Osteoblast (primary cell): ENCODE measurements around the gene CAMKMT. TPM values are rescaled to one million over a fixed set of nuclear protein-coding genes. Genes with fewer than 3 reads are reported as not detected.

Experiments
- DNase-seq: peaks from one replicate; pipeline ENCODE4 v3.0.0; 2011; ENCODE audit warnings: low spot score, mixed read lengths; ENCODE audit not compliant: insufficient read length; ENCODE audit errors: missing footprints
- H2AFZ ChIP-seq: 2 replicates; pipeline ENCODE4 v1.6.0; 2011; ENCODE audit warnings: mild to moderate bottlenecking, low read length
- H3K27ac ChIP-seq: 2 replicates; pipeline ENCODE4 v1.5.1; 2011; ENCODE audit warnings: mild to moderate bottlenecking, low read depth, low read length, moderate library complexity
- H3K27me3 ChIP-seq: 2 replicates; pipeline ENCODE4 v1.6.0; 2012; ENCODE audit warnings: mild to moderate bottlenecking, control low read depth, inconsistent platforms, low read length, moderate library complexity; ENCODE audit not compliant: insufficient read depth
- H3K36me3 ChIP-seq: 2 replicates; pipeline ENCODE4 v1.5.1; 2011; ENCODE audit warnings: mild to moderate bottlenecking, low read length, control low read depth, moderate library complexity; ENCODE audit not compliant: insufficient read depth
- H3K4me1 ChIP-seq: 2 replicates; pipeline ENCODE4 v1.5.1; 2011; ENCODE audit warnings: mild to moderate bottlenecking, low read length, control low read depth, moderate library complexity; ENCODE audit not compliant: insufficient read depth
- H3K4me2 ChIP-seq: 2 replicates; pipeline ENCODE4 v1.6.0; 2011; ENCODE audit warnings: mild to moderate bottlenecking, low read length; ENCODE audit not compliant: insufficient read depth
- H3K4me3 ChIP-seq: fragments of 200-600 bp; sonication (generic); 3 replicates; pipeline ENCODE4 v1.5.1; 2012; ENCODE audit warnings: mild to moderate bottlenecking, low read length, inconsistent platforms; ENCODE audit not compliant: insufficient read depth
- H3K79me2 ChIP-seq: 2 replicates; pipeline ENCODE4 v1.6.0; 2012; ENCODE audit warnings: mild to moderate bottlenecking, low read length, control low read depth, inconsistent platforms; ENCODE audit not compliant: insufficient read depth
- H3K9me3 ChIP-seq: 2 replicates; pipeline ENCODE4 v1.5.1; 2011; ENCODE audit warnings: low read depth, low read length, control low read depth
- H4K20me1 ChIP-seq: 2 replicates; pipeline ENCODE4 v1.6.0; 2012; ENCODE audit warnings: mild to moderate bottlenecking, low read length, control low read depth; ENCODE audit not compliant: insufficient read depth
- CTCF ChIP-seq: IDR thresholded peaks from 2 replicates; pipeline ENCODE4 v1.5.1; 2011; ENCODE audit warnings: mild to moderate bottlenecking, low read depth, low read length, moderate library complexity; ENCODE audit errors: extremely low read depth
- total RNA-seq: library from RNA; depleted of rRNA; stranded (reverse); fragments of >200 nt; gene quantifications from 2 replicates; pipeline ENCODE4 v1.2.3, GENCODE V29; 2012

Gene CAMKMT
- total RNA-seq, 1 donor, result 7.2 TPM

- Histone ChIP-seq H3K27ac (no peak overlapping the region), H2AFZ (no peak overlapping the region), H3K79me2 (peaks cover 68% of the 10 kb centered on the region), H3K27me3 (no peaks in the 10 kb centered on the region), H3K4me1 (peaks cover 46% of the 10 kb centered on the region), H3K36me3 (peaks cover 7% of the 10 kb centered on the region), H3K4me2 (no peak overlapping the region), H3K9me3 (no peaks in the 10 kb centered on the region), H3K4me3 (no peak overlapping the region), H4K20me1 (peaks cover 40% of the 10 kb centered on the region)
- no peak for TF ChIP-seq CTCF
- DNase-seq, result no peak
Observed at GRCh38 chr2:44354761-44355160, 7.0 kb upstream of the CAMKMT start.

GRCh38 chr2:44358503-44358902 lies 3.2 kb upstream of the CAMKMT start:
- H3K4me1 ChIP-seq, result peaks cover 30% of the 10 kb centered on the region
- no peaks in the 10 kb centered on the region for H3K9me3 ChIP-seq
- H3K27me3 ChIP-seq, result no peaks in the 10 kb centered on the region
- peaks cover 7% of the 10 kb centered on the region for H3K36me3 ChIP-seq
- no peak overlapping the region for H2AFZ ChIP-seq
- peak; percentile 56 for DNase-seq
- H4K20me1 ChIP-seq, result peaks cover 35% of the 10 kb centered on the region
- H3K4me2 ChIP-seq, result peak overlapping the region; percentile 99
- peaks cover 73% of the 10 kb centered on the region for H3K79me2 ChIP-seq
- no peak overlapping the region for H3K4me3 ChIP-seq
- no peak for TF ChIP-seq CTCF
- H3K27ac ChIP-seq, result no peak overlapping the region

GRCh38 chr2:44360749-44361329 lies 908 bp upstream of the CAMKMT start:
- no peak for DNase-seq
- Histone ChIP-seq H3K4me3 (peak overlapping the region; percentile 94), H3K9me3 (no peaks in the 10 kb centered on the region), H2AFZ (peak overlapping the region; percentile 100), H3K4me2 (peak overlapping the region; percentile 99), H3K27ac (peak overlapping the region; percentile 100), H4K20me1 (peaks cover 26% of the 10 kb centered on the region), H3K36me3 (no peaks in the 10 kb centered on the region), H3K27me3 (no peaks in the 10 kb centered on the region), H3K4me1 (peaks cover 30% of the 10 kb centered on the region), H3K79me2 (peaks cover 71% of the 10 kb centered on the region)
- TF ChIP-seq CTCF, result no peak

GRCh38 chr2:44362207-44363015 lies 664 bp downstream of the CAMKMT start:
- TF ChIP-seq CTCF, result no peak
- Histone ChIP-seq H3K4me3 (peak overlapping the region; percentile 94), H3K27ac (peak overlapping the region; percentile 100), H2AFZ (peak overlapping the region; percentile 100), H4K20me1 (peaks cover 17% of the 10 kb centered on the region), H3K79me2 (peaks cover 59% of the 10 kb centered on the region), H3K9me3 (no peaks in the 10 kb centered on the region), H3K27me3 (no peaks in the 10 kb centered on the region), H3K4me2 (peak overlapping the region; percentile 99), H3K4me1 (peaks cover 30% of the 10 kb centered on the region), H3K36me3 (no peaks in the 10 kb centered on the region)
- DNase-seq, result peak; percentile 65
